MCF 10A (cell line): ENCODE results near the gene ETFDH. TPM values are rescaled to one million over a fixed set of nuclear protein-coding genes. Genes with fewer than 3 reads are reported as not detected.
"Not testable (repeated sequence)": the region's sequence is repeated elsewhere in the genome, so short reads cannot be mapped to it uniquely, and the experiment has no call there.

Experiments
- BruUV-seq: library from RNA; stranded (reverse); fragments of 400-500 nt; replicated peaks from 2 replicates; lab custom pipeline; 2021; lab: Mats Ljungman, UMichigan
- CTCF ChIA-PET: fragments of 300-600 bp; sonication (Branson Sonifier 250); formaldehyde crosslinking; extraction: SDS; loops from one replicate; lab custom pipeline; 2021; ENCODE audit warnings: antibody characterized with exemption, inconsistent platforms; lab: Yijun Ruan, JAX
- POLR2A ChIA-PET: fragments of 300-600, 350-650 bp; sonication (Branson Sonifier 250); formaldehyde crosslinking; extraction: SDS; loops from one replicate; lab custom pipeline; 2020; ENCODE audit warnings: antibody characterized with exemption, inconsistent platforms; lab: Yijun Ruan, JAX
- DNase-seq: peaks from one replicate; pipeline ENCODE4 v3.0.0-alpha.2; 2018; ENCODE audit not compliant: unreplicated experiment
- H3K27ac Mint-ChIP-seq: one replicate; pipeline ENCODE4 v1.8.0; 2022; ENCODE audit warnings: mild to moderate bottlenecking, low read depth, mixed read lengths; ENCODE audit not compliant: unreplicated experiment
- H3K27me3 Mint-ChIP-seq: one replicate; pipeline ENCODE4 v1.8.0; 2022; ENCODE audit warnings: mixed read lengths; ENCODE audit not compliant: insufficient read depth, unreplicated experiment
- H3K36me3 Mint-ChIP-seq: one replicate; pipeline ENCODE4 v1.8.0; 2022; ENCODE audit warnings: mild to moderate bottlenecking, moderate library complexity, mixed read lengths; ENCODE audit not compliant: insufficient read depth, unreplicated experiment
- H3K4me1 Mint-ChIP-seq: one replicate; pipeline ENCODE4 v1.8.0; 2022; ENCODE audit warnings: mixed read lengths; ENCODE audit not compliant: insufficient read depth, unreplicated experiment
- H3K4me3 Mint-ChIP-seq: one replicate; pipeline ENCODE4 v1.8.0; 2022; ENCODE audit warnings: mild to moderate bottlenecking, moderate library complexity, mixed read lengths; ENCODE audit not compliant: unreplicated experiment
- H3K9me3 Mint-ChIP-seq: one replicate; pipeline ENCODE4 v1.8.0; 2022; ENCODE audit warnings: mixed read lengths; ENCODE audit not compliant: unreplicated experiment
- CTCF ChIP-seq: fragments of 200-600 bp; IDR thresholded peaks from one replicate; pipeline ENCODE4 v1.8.0; 2022; ENCODE audit warnings: antibody characterized with exemption, mild to moderate bottlenecking; ENCODE audit not compliant: unreplicated experiment
- intact Hi-C: fragments of 100-400 bp; cut with micrococcal nuclease; formaldehyde crosslinking; loops from 2 replicates; pipeline ENCODE4 v1.14.1; 2022
- total RNA-seq: library from RNA; stranded (reverse); gene quantifications from 2 replicates; pipeline ENCODE4 v1.2.3, GENCODE V29; 2022

The ETFDH gene
- total RNA-seq, 1 experiment from 2014 or later, result 19.2 TPM

DNA sequence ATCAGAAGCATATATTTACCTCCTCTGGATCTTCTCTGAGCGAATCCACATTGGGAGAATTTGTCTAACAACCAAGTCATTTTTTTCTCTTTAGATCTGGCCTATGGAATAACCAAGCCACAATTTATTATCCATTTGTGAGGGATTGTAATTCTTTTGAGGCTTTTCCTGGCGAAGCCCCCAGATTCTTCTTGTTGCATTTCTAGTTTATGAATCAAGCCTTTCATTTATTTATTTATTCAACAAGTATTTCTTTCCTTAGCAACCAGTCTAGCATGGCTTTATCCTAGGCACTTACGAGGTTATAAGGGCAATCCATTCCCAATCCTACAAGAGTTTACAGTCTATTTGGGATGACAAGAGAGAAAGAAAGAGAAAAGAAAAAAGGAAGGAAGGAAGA lies 78.3 kb downstream of the ETFDH start:
- Mint-ChIP-seq H3K4me1 (no peaks in the 10 kb centered on the region), H3K27ac (no peak overlapping the region), H3K27me3 (no peaks in the 10 kb centered on the region), H3K36me3 (no peaks in the 10 kb centered on the region), H3K9me3 (no peaks in the 10 kb centered on the region), H3K4me3 (no peak overlapping the region)
- intact Hi-C loops, result no loop called here
- CTCF ChIA-PET, result no interaction called here
- TF ChIP-seq CTCF, result no peak
- no TSS peak for BruUV-seq
- POLR2A ChIA-PET, result no interaction called here
- no peak for DNase-seq

- BruUV-seq, result no TSS peak
- TF ChIP-seq CTCF, result no peak
- POLR2A ChIA-PET, result interaction anchor here (0.6 kb wide), 1 partner anchor 33 kb away, joined by 3 read pairs; no protein-coding TSS in a partner anchor
- no peaks in the 10 kb centered on the region for H3K36me3 Mint-ChIP-seq
- intact Hi-C loops, result no loop called here
- no peak for DNase-seq
- H3K9me3 Mint-ChIP-seq, result no peaks in the 10 kb centered on the region
- H3K27ac Mint-ChIP-seq, result no peak overlapping the region
- H3K4me3 Mint-ChIP-seq, result no peak overlapping the region
- no peaks in the 10 kb centered on the region for H3K27me3 Mint-ChIP-seq
- no peaks in the 10 kb centered on the region for H3K4me1 Mint-ChIP-seq
- CTCF ChIA-PET, result interaction anchor here (0.5 to 1.3 kb wide), 3 partner anchors 8 to 486 kb away, joined by 3 to 5 read pairs (median 4); no protein-coding TSS in a partner anchor
Measured at GRCh38 chr4:158754385-158755180, 82.5 kb downstream of the ETFDH start.

GRCh38 chr4:158755819-158756218 lies 83.7 kb downstream of the ETFDH start:
- POLR2A ChIA-PET, H3K27me3 Mint-ChIP-seq, H3K36me3 Mint-ChIP-seq, intact Hi-C loops, H3K27ac Mint-ChIP-seq, DNase-seq, H3K4me1 Mint-ChIP-seq, H3K4me3 Mint-ChIP-seq, H3K9me3 Mint-ChIP-seq, BruUV-seq: not testable (repeated sequence)
- CTCF ChIA-PET, result interaction anchor here (0.6 to 1.2 kb wide), 2 partner anchors 95 to 805 kb away, joined by 3 to 5 read pairs; no protein-coding TSS in a partner anchor

GRCh38 chr4:158756588-158756987 lies 84.5 kb downstream of the ETFDH start:
- H3K36me3 Mint-ChIP-seq, result no peaks in the 10 kb centered on the region
- ChIA-PET CTCF (interaction anchor here (1.2 kb wide), 1 partner anchor 94 kb away, joined by 5 read pairs; no protein-coding TSS in a partner anchor), POLR2A (no interaction called here)
- H3K4me1 Mint-ChIP-seq, result no peaks in the 10 kb centered on the region
- no peak for DNase-seq
- BruUV-seq, result no TSS peak
- no peak overlapping the region for H3K4me3 Mint-ChIP-seq
- H3K27ac Mint-ChIP-seq, result no peak overlapping the region
- no peaks in the 10 kb centered on the region for H3K9me3 Mint-ChIP-seq
- no peak for TF ChIP-seq CTCF
- intact Hi-C loops, result no loop called here
- no peaks in the 10 kb centered on the region for H3K27me3 Mint-ChIP-seq
